NK-92 treated with Interleukin-12 subunit alpha and Interleukin-12 subunit beta, amount 100 ng/mL, for 24 hours (cell line): ENCODE results near the gene GPC6.

Source experiments
- DNase-seq: peaks from one replicate; lab custom pipeline; 2025; lab: John Stamatoyannopoulos, UW

The GPC6 gene

GRCh38 chr13:94168783-94169453 is 942.3 kb downstream of the GPC6 start:
- DNase-seq = no peak

GRCh38 chr13:94169454-94170144 is 943.0 kb downstream of the GPC6 start:
- DNase-seq = no peak

- DNase-seq = no peak
These were observed 943.6 kb downstream of the GPC6 start for GRCh38 chr13:94170145-94170571.

- DNase-seq = no peak
These were observed 945.8 kb downstream of the GPC6 start for GRCh38 chr13:94172416-94172815.

- DNase-seq = no peak
These were observed 946.8 kb downstream of the GPC6 start for GRCh38 chr13:94173312-94173854.

- no peak for DNase-seq
These were observed 947.4 kb downstream of the GPC6 start for GRCh38 chr13:94174009-94174408.

GRCh38 chr13:94175076-94175475 is 948.5 kb downstream of the GPC6 start:
- DNase-seq = no peak

- no peak for DNase-seq
These were observed 950.0 kb downstream of the GPC6 start for GRCh38 chr13:94176561-94176960.

- DNase-seq = no peak
These were observed 950.4 kb downstream of the GPC6 start for GRCh38 chr13:94177041-94177440.

- no peak for DNase-seq
These were observed 952.1 kb downstream of the GPC6 start for GRCh38 chr13:94178625-94179244.

- no peak for DNase-seq
These were observed 955.0 kb downstream of the GPC6 start for GRCh38 chr13:94181461-94182107.

- DNase-seq = no peak
These were observed 955.7 kb downstream of the GPC6 start for GRCh38 chr13:94182185-94182761.

- DNase-seq = no peak
These were observed 959.9 kb downstream of the GPC6 start for GRCh38 chr13:94186470-94186869.

GRCh38 chr13:94188201-94188854 is 961.7 kb downstream of the GPC6 start:
- DNase-seq = no peak

GRCh38 chr13:94192431-94192975 is 965.9 kb downstream of the GPC6 start:
- DNase-seq = no peak

- DNase-seq = no peak
These were observed 969.1 kb downstream of the GPC6 start for GRCh38 chr13:94195715-94196114.

- DNase-seq = no peak
These were observed 969.8 kb downstream of the GPC6 start for GRCh38 chr13:94196413-94196812.

GRCh38 chr13:94198681-94199080 is 972.1 kb downstream of the GPC6 start:
- no peak for DNase-seq

GRCh38 chr13:94199135-94199534 is 972.5 kb downstream of the GPC6 start:
- no peak for DNase-seq

- DNase-seq = no peak
These were observed 974.4 kb downstream of the GPC6 start for GRCh38 chr13:94201022-94201421.

GRCh38 chr13:94204163-94204562 is 977.6 kb downstream of the GPC6 start:
- DNase-seq = no peak
